HL-60 (cell line): Measurements from ENCODE around the gene OTOS.

ENCODE experiments used
- DNase-seq, 2 experiments: peaks; one replicate each; pipeline ENCODE4 v3.0.0-alpha.2; 2010 to 2020; ENCODE audit warnings: low read depth in 1 of 2, low spot score in 1 of 2
- H3K27ac ChIP-seq: fragments of 250-450 bp; sonication (Bioruptor Pico); replicated peaks from 2 replicates; pipeline ENCODE4 v1.5.1; 2020; ENCODE audit warnings: mild to moderate bottlenecking, moderate library complexity
- H3K27me3 ChIP-seq: fragments of 250-450 bp; sonication (Bioruptor Pico); 2 replicates; pipeline ENCODE4 v1.5.1; 2021; ENCODE audit warnings: mild to moderate bottlenecking, moderate library complexity; ENCODE audit not compliant: insufficient read depth, poor library complexity, severe bottlenecking
- H3K4me3 ChIP-seq: replicated peaks from 2 replicates; pipeline ENCODE4 v1.5.1; 2011; ENCODE audit warnings: mild to moderate bottlenecking, control low read depth, low read length; ENCODE audit not compliant: insufficient read depth
- CTCF ChIP-seq: IDR thresholded peaks from one replicate; pipeline ENCODE4 v1.5.1; 2011; ENCODE audit warnings: low read length, control low read depth, inconsistent platforms; ENCODE audit not compliant: insufficient read depth
- GABPA ChIP-seq: IDR thresholded peaks from 2 replicates; pipeline ENCODE4 v1.6.1; 2012; ENCODE audit warnings: low read depth
- POLR2AphosphoS5 ChIP-seq: IDR thresholded peaks from 2 replicates; pipeline ENCODE4 v1.6.1; 2012; ENCODE audit warnings: low read depth
- REST ChIP-seq: IDR thresholded peaks from 2 replicates; pipeline ENCODE4 v1.6.1; 2012; ENCODE audit warnings: low read depth; ENCODE audit not compliant: insufficient replicate concordance
- SPI1 ChIP-seq: IDR thresholded peaks from 2 replicates; pipeline ENCODE4 v1.6.1; 2012; ENCODE audit warnings: low read depth, mild to moderate bottlenecking, borderline replicate concordance

The OTOS gene

GRCh38 chr2:240134466-240134865 is 6.0 kb downstream of the OTOS start:
- TF ChIP-seq CTCF (no peak), SPI1 (no peak), POLR2AphosphoS5 (no peak), GABPA (no peak), REST (no peak)
- H3K27ac ChIP-seq, result no peak overlapping the region
- no peak for DNase-seq
- H3K4me3 ChIP-seq, result no peak overlapping the region
- H3K27me3 ChIP-seq, result no peaks in the 10 kb centered on the region

- DNase-seq, result no peak
- Histone ChIP-seq H3K4me3 (no peak overlapping the region), H3K27ac (no peak overlapping the region), H3K27me3 (no peaks in the 10 kb centered on the region)
- TF ChIP-seq SPI1 (no peak), POLR2AphosphoS5 (no peak), CTCF (no peak), REST (no peak), GABPA (no peak)
Measured at GRCh38 chr2:240133401-240133800, 7.1 kb downstream of the OTOS start.

- no peak for DNase-seq
- no peaks in the 10 kb centered on the region for H3K27me3 ChIP-seq
- no peak overlapping the region for H3K4me3 ChIP-seq
- H3K27ac ChIP-seq, result no peak overlapping the region
- no peak for TF ChIP-seq POLR2AphosphoS5
- TF ChIP-seq SPI1, result no peak
- TF ChIP-seq GABPA, result no peak
- TF ChIP-seq REST, result no peak
- no peak for TF ChIP-seq CTCF
Measured at GRCh38 chr2:240132651-240132980, 7.8 kb downstream of the OTOS start.
